Measurements from ENCODE around the gene RBMS3.

- TF ChIP-seq CTCF (IDR thresholded peaks at IDR 0.05) (no peak), EZH2 (IDR thresholded peaks at IDR 0.05) (no peak), EZH2phosphoT487 (IDR thresholded peaks at IDR 0.05) (no peak)
Measured at GRCh38 chr3:29590012-29590411, 309.1 kb downstream of the RBMS3 start.
